ENCODE measurements around the gene TMEM164. TPM values are rescaled to one million over a fixed set of nuclear protein-coding genes. Genes with fewer than 3 reads are reported as not detected.

Gene TMEM164
- total and polyA plus RNA-seq, 2 of the 4 experiments (the other 2 are of a cell fraction) = 6.3 to 7.1 TPM

- H2BK15ac ChIP-seq (ENCODE audit: low read depth, low read length) = no peak overlapping the region
- WGBS, 2 experiments (ENCODE audit: extremely low coverage in 2 of 2, insufficient read length in 1 of 2) = no CpG with 5 or more reads among the region's 1 CpG
Observed at GRCh38 chrX:109992203-109992602, 10.7 kb upstream of the TMEM164 start.

More at GRCh38 chrX:109992203-109992602, 10.7 kb upstream of the TMEM164 start:
- Histone ChIP-seq H3K56ac (ENCODE audit: extremely low read depth, insufficient read depth, low read length) (no peak overlapping the region), H3K4me1 (ENCODE audit: control insufficient read depth, insufficient read depth, low read length) (no peaks in the 10 kb centered on the region), H2AFZ (replicated peaks; ENCODE audit: low read length, poor library complexity) (no peak overlapping the region), H3K4ac (ENCODE audit: low read depth, low read length) (no peak overlapping the region), H3K4me2 (ENCODE audit: low read depth, low read length) (no peak overlapping the region), H2BK5ac (ENCODE audit: low read depth, low read length, poor library complexity, severe bottlenecking) (no peak overlapping the region), H3K9me3 (ENCODE audit: control insufficient read depth, insufficient read depth, low read length) (no peaks in the 10 kb centered on the region), H4K5ac (ENCODE audit: low read depth, low read length) (no peak overlapping the region), H3K14ac (replicated peaks; ENCODE audit: low read depth, low read length) (no peak overlapping the region), H4K20me1 (ENCODE audit: insufficient read depth, low read length) (no peaks in the 10 kb centered on the region), H2BK20ac (ENCODE audit: low read depth, low read length) (no peak overlapping the region), H2BK120ac (ENCODE audit: low read depth, low read length) (no peak overlapping the region), H3K23ac (ENCODE audit: low read depth, low read length) (no peak overlapping the region), H4K8ac (ENCODE audit: low read depth in 2 of 2, low read length in 2 of 2) (no peak overlapping the region), H2AK5ac (ENCODE audit: low read depth, low read length) (no peak overlapping the region), H4K91ac (ENCODE audit: insufficient read depth, low read depth, low read length) (no peak overlapping the region), H3K27me3 (ENCODE audit: control insufficient read depth, insufficient read depth, low read length) (peaks cover 19% of the 10 kb centered on the region), H3K36me3 (ENCODE audit: control insufficient read depth, insufficient read depth, low read length) (no peaks in the 10 kb centered on the region), H3K27ac (ENCODE audit: insufficient read depth, low read length) (no peak overlapping the region), H3K9ac (ENCODE audit: low read depth, low read length) (no peak overlapping the region), H3K4me3 (ENCODE audit: insufficient read depth, low read depth, low read length) (no peak overlapping the region), H2AK9ac (replicated peaks; ENCODE audit: low read depth, low read length, poor library complexity) (no peak overlapping the region), H3K9me1 (ENCODE audit: insufficient read depth, low read length) (no peaks in the 10 kb centered on the region), H3K79me1 (ENCODE audit: low read depth in 1 of 2, low read length in 2 of 2) (no peaks in the 10 kb centered on the region), H3K18ac (ENCODE audit: low read depth, low read length) (no peak overlapping the region)
- ATAC-seq (ENCODE audit: low read depth) = no peak
- no peak for TF ChIP-seq USF2 (IDR thresholded peaks at IDR 0.05; ENCODE audit: low read depth, low read length)
- TF ChIP-seq MAZ (IDR thresholded peaks at IDR 0.05; ENCODE audit: borderline replicate concordance, low read depth, low read length) = no peak
- TF ChIP-seq ELK1 (IDR thresholded peaks at IDR 0.05; ENCODE audit: borderline replicate concordance, low read depth, low read length) = no peak
- TF ChIP-seq RCOR1 (IDR thresholded peaks at IDR 0.05; ENCODE audit: insufficient replicate concordance, low read length) = no peak
- TF ChIP-seq CEBPB (IDR thresholded peaks at IDR 0.05; ENCODE audit: low read depth, low read length) = no peak
- no peak for TF ChIP-seq MAFK (IDR thresholded peaks at IDR 0.05; ENCODE audit: low read depth, low read length)
- no peak for TF ChIP-seq FOS (IDR thresholded peaks at IDR 0.05; ENCODE audit: low read depth, low read length)
- TF ChIP-seq POLR2A (IDR thresholded peaks at IDR 0.05; ENCODE audit: low read depth, low read length) = no peak
- TF ChIP-seq RFX5 (IDR thresholded peaks at IDR 0.05; ENCODE audit: low read depth, low read length) = no peak
- TF ChIP-seq BHLHE40 (IDR thresholded peaks at IDR 0.05; ENCODE audit: low read depth, low read length) = no peak
- TF ChIP-seq CTCF (conservative IDR thresholded peaks at IDR 0.05; ENCODE audit: low read depth, low read length) = no peak
- TF ChIP-seq NFE2L2 (IDR thresholded peaks at IDR 0.05; ENCODE audit: low read depth, low read length) = no peak
- no peak for TF ChIP-seq RAD21 (IDR thresholded peaks at IDR 0.05; ENCODE audit: low read length)
- no peak for TF ChIP-seq CHD1 (IDR thresholded peaks at IDR 0.05; ENCODE audit: low read depth, low read length)
- no peak for TF ChIP-seq SMC3 (IDR thresholded peaks at IDR 0.05; ENCODE audit: low read depth, low read length)
- TF ChIP-seq MXI1 (IDR thresholded peaks at IDR 0.05; ENCODE audit: borderline replicate concordance, low read depth, low read length) = no peak
- in situ Hi-C loops (cut with MboI; ENCODE audit: low sequenced_read_pairs) = no loop called here
- no peak for DNase-seq
- ChIA-PET CTCF (no interaction called here), POLR2A (ENCODE audit: unreplicated experiment) (no interaction called here)
- dilution Hi-C loops (cut with HindIII; ENCODE audit: low sequenced_read_pairs, unreplicated experiment) = no loop called here
- no TSS peak for BruUV-seq (replicated peaks)
- intact Hi-C loops (cut with micrococcal nuclease) = no loop called here

Measured in IMR-90 (cell line).